ENCODE results near the gene ESR1.

Gene ESR1

DNA sequence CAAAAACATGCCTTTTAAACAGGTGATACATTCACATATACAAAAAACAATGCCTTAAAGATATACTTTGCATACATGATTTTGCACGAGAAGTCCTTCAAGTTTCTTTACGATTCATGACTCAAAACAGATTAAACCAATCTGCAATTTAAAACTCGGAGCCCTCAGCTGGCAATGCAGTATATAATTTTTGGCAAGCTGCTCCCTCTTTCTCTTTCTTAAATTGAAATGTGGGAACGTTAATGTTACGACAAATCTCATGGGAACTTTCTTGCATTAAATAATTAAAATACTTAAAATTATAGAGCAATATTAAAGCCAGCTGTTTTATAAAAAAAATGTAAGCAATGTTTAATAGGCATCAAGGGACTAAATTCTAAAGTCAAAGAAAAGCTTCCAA is 334.6 kb downstream of the ESR1 start:
- ATAC-seq: no peak
- TF ChIP-seq TCF4 (CRISPR knock-in tag; IDR thresholded peaks at IDR 0.05; ENCODE audit: borderline replicate concordance): no peak
- no peak for TF ChIP-seq GLIS3 (CRISPR knock-in tag; IDR thresholded peaks at IDR 0.05)
- no peak for TF ChIP-seq BACH2 (CRISPR knock-in tag; IDR thresholded peaks at IDR 0.05; ENCODE audit: borderline replicate concordance)

GRCh38 chr6:152143359-152143758 is 335.9 kb downstream of the ESR1 start:
- ATAC-seq: no peak
- TF ChIP-seq ZFP30 (CRISPR knock-in tag; IDR thresholded peaks at IDR 0.05): no peak
- TF ChIP-seq BACH2 (CRISPR knock-in tag; IDR thresholded peaks at IDR 0.05; ENCODE audit: borderline replicate concordance): no peak
- no peak for TF ChIP-seq OSR1 (CRISPR knock-in tag; IDR thresholded peaks at IDR 0.05)
- TF ChIP-seq TCF4 (CRISPR knock-in tag; IDR thresholded peaks at IDR 0.05; ENCODE audit: borderline replicate concordance): no peak
- TF ChIP-seq, protein P1, sequence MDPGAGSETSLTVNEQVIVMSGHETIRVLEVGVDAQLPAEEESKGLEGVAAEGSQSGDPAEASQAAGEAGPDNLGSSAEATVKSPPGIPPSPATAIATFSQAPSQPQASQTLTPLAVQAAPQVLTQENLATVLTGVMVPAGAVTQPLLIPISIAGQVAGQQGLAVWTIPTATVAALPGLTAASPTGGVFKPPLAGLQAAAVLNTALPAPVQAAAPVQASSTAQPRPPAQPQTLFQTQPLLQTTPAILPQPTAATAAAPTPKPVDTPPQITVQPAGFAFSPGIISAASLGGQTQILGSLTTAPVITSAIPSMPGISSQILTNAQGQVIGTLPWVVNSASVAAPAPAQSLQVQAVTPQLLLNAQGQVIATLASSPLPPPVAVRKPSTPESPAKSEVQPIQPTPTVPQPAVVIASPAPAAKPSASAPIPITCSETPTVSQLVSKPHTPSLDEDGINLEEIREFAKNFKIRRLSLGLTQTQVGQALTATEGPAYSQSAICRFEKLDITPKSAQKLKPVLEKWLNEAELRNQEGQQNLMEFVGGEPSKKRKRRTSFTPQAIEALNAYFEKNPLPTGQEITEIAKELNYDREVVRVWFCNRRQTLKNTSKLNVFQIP (CRISPR knock-in tag; IDR thresholded peaks at IDR 0.05; ENCODE audit: borderline replicate concordance, low read depth): no peak
- TF ChIP-seq ZNF8 (CRISPR knock-in tag; IDR thresholded peaks at IDR 0.05): no peak
- TF ChIP-seq ZNF565 (CRISPR knock-in tag; conservative IDR thresholded peaks at IDR 0.05; ENCODE audit: low read depth): no peak
- no peak for TF ChIP-seq ZFP3 (CRISPR knock-in tag; IDR thresholded peaks at IDR 0.05)
- TF ChIP-seq CREB5 (CRISPR knock-in tag; IDR thresholded peaks at IDR 0.05; ENCODE audit: low read depth): no peak
- TF ChIP-seq GLIS3 (CRISPR knock-in tag; IDR thresholded peaks at IDR 0.05): no peak
- no peak for TF ChIP-seq ZC3H10 (CRISPR knock-in tag; IDR thresholded peaks at IDR 0.05)
- TF ChIP-seq, protein P2, sequence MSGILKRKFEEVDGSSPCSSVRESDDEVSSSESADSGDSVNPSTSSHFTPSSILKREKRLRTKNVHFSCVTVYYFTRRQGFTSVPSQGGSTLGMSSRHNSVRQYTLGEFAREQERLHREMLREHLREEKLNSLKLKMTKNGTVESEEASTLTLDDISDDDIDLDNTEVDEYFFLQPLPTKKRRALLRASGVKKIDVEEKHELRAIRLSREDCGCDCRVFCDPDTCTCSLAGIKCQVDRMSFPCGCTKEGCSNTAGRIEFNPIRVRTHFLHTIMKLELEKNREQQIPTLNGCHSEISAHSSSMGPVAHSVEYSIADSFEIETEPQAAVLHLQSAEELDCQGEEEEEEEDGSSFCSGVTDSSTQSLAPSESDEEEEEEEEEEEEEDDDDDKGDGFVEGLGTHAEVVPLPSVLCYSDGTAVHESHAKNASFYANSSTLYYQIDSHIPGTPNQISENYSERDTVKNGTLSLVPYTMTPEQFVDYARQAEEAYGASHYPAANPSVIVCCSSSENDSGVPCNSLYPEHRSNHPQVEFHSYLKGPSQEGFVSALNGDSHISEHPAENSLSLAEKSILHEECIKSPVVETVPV (CRISPR knock-in tag; IDR thresholded peaks at IDR 0.05): no peak
- no peak for TF ChIP-seq ZNF70 (CRISPR knock-in tag; IDR thresholded peaks at IDR 0.05)
- no peak for TF ChIP-seq RARB (CRISPR knock-in tag; IDR thresholded peaks at IDR 0.05)

- TF ChIP-seq ISL1 (CRISPR knock-in tag; IDR thresholded peaks at IDR 0.05): peak; percentile 34
- no peak for TF ChIP-seq TSHZ2 (CRISPR knock-in tag; IDR thresholded peaks at IDR 0.05)
- peak; percentile 28; the same call in 1 of the 2 replicates for TF ChIP-seq TOX (CRISPR knock-in tag; IDR thresholded peaks at IDR 0.05; ENCODE audit: borderline replicate concordance)
- TF ChIP-seq CSDC2 (CRISPR knock-in tag; IDR thresholded peaks at IDR 0.05): no peak
- no peak for TF ChIP-seq OSR1 (CRISPR knock-in tag; IDR thresholded peaks at IDR 0.05)
- TF ChIP-seq ZNF70 (CRISPR knock-in tag; IDR thresholded peaks at IDR 0.05): no peak
- TF ChIP-seq ZNF565 (CRISPR knock-in tag; conservative IDR thresholded peaks at IDR 0.05; ENCODE audit: low read depth): no peak
- no peak for TF ChIP-seq ESRRG (CRISPR knock-in tag; IDR thresholded peaks at IDR 0.05)
- TF ChIP-seq CREB5 (CRISPR knock-in tag; IDR thresholded peaks at IDR 0.05; ENCODE audit: low read depth): 0 out of 2 replicates have a peak, but pooled peaks have one; percentile 39
- no peak for TF ChIP-seq PPARA (CRISPR knock-in tag; IDR thresholded peaks at IDR 0.05; ENCODE audit: borderline replicate concordance)
- TF ChIP-seq GLIS3 (CRISPR knock-in tag; IDR thresholded peaks at IDR 0.05): no peak
- TF ChIP-seq ARNTL (CRISPR knock-in tag; IDR thresholded peaks at IDR 0.05; ENCODE audit: borderline replicate concordance, low read depth): no peak
- ATAC-seq: peak; percentile 97
Measured at GRCh38 chr6:152146385-152146784, 338.9 kb downstream of the ESR1 start.
